CD4-positive, alpha-beta T cell (primary cell): ENCODE data around the gene ECEL1. TPM values are rescaled to one million over a fixed set of nuclear protein-coding genes. Genes with fewer than 3 reads are reported as not detected.

ENCODE experiments used
- ATAC-seq: fragments of 200-7000 bp; cut with Tn5 transposase; one replicate; pipeline ENCODE4 v1.10.0; 2022; ENCODE audit warnings: mild to moderate bottlenecking; ENCODE audit not compliant: poor library complexity
- CTCF ChIA-PET: fragments of 350-600 bp; sonication (Branson Sonifier 250); formaldehyde crosslinking; loops from one replicate; lab custom pipeline; 2021; ENCODE audit warnings: antibody characterized with exemption, inconsistent platforms; lab: Charles Lee
- POLR2A ChIA-PET: fragments of 350-600 bp; sonication (Branson Sonifier 250); formaldehyde crosslinking; loops from one replicate; lab custom pipeline; 2021; ENCODE audit warnings: antibody characterized with exemption, inconsistent platforms; lab: Charles Lee
- DNase-seq, 14 experiments: peaks; one replicate each; pipeline ENCODE4 v3.0.0-alpha.2; 2013 to 2020; ENCODE audit warnings: mixed read lengths in 2 of 14
- H3K27ac ChIP-seq, 2 donors: one replicate each; pipeline versions ENCODE4 v1.5.1 to v1.7.0; 2013; ENCODE audit warnings: low read length in 2 of 2, low read depth in 1 of 2, mild to moderate bottlenecking in 1 of 2
- H3K27me3 ChIP-seq, 2 experiments: 1 replicate in 1 of 2; 2 replicates in 1 of 2; pipeline versions ENCODE4 v1.6.1 to v1.7.0; 2013; ENCODE audit warnings: low read length in 2 of 2, control low read depth in 1 of 2, mild to moderate bottlenecking in 1 of 2, moderate library complexity in 1 of 2; ENCODE audit not compliant: insufficient read depth in 2 of 2, control insufficient read depth in 1 of 2
- H3K36me3 ChIP-seq: one replicate; pipeline ENCODE4 v1.6.1; 2013; ENCODE audit warnings: low read length, control low read depth; ENCODE audit not compliant: insufficient read depth
- H3K4me1 ChIP-seq: one replicate; pipeline ENCODE4 v1.6.1; 2013; ENCODE audit warnings: low read length, control low read depth; ENCODE audit not compliant: insufficient read depth
- H3K4me3 ChIP-seq: one replicate; pipeline ENCODE4 v1.5.1; 2013; ENCODE audit warnings: mild to moderate bottlenecking, low read length, moderate library complexity
- H3K9me3 ChIP-seq, 2 experiments: 1 replicate in 1 of 2; 2 replicates in 1 of 2; pipeline versions ENCODE4 v1.6.1 to v1.7.0; 2013; ENCODE audit warnings: low read length in 2 of 2, mild to moderate bottlenecking in 2 of 2, control low read depth in 1 of 2, moderate library complexity in 1 of 2; ENCODE audit not compliant: control insufficient read depth in 1 of 2, insufficient read depth in 1 of 2
- H3K27ac Mint-ChIP-seq: one replicate; pipeline ENCODE4 v1.8.0; 2020; ENCODE audit warnings: mixed read lengths
- H3K27me3 Mint-ChIP-seq: one replicate; pipeline ENCODE4 v1.8.0; 2021; ENCODE audit warnings: mixed read lengths
- H3K36me3 Mint-ChIP-seq: one replicate; pipeline ENCODE4 v1.8.0; 2021; ENCODE audit warnings: low read depth, mixed read lengths
- H3K4me1 Mint-ChIP-seq: one replicate; pipeline ENCODE4 v1.8.0; 2021; ENCODE audit warnings: low read depth, mixed read lengths
- H3K4me3 Mint-ChIP-seq: one replicate; pipeline ENCODE4 v1.8.0; 2020; ENCODE audit warnings: mild to moderate bottlenecking, mixed read lengths
- H3K9me3 Mint-ChIP-seq: one replicate; pipeline ENCODE4 v1.8.0; 2020; ENCODE audit warnings: mixed read lengths
- CTCF ChIP-seq: fragments of 200-600 bp; IDR thresholded peaks from one replicate; pipeline ENCODE4 v1.8.0; 2022; ENCODE audit warnings: antibody characterized with exemption, mild to moderate bottlenecking
- intact Hi-C, 2 experiments: fragments of 100-400 bp; cut with DNase I in 1 of 2; cut with micrococcal nuclease in 1 of 2; formaldehyde crosslinking; loops; one replicate each; pipeline versions ENCODE4 v1.15.1 to v1.9.0; 2023 to 2025; cut with DNase I, micrococcal nuclease
- total RNA-seq, 174 experiments: library from RNA in 2 of 174; stranded (reverse) in 2 of 174; gene quantifications; one replicate each; pipeline ENCODE4 v1.2.3 and lab custom pipeline; 2021 to 2026

The ECEL1 gene
- total RNA-seq, 2 experiments from 2014 or later: not detected

DNA sequence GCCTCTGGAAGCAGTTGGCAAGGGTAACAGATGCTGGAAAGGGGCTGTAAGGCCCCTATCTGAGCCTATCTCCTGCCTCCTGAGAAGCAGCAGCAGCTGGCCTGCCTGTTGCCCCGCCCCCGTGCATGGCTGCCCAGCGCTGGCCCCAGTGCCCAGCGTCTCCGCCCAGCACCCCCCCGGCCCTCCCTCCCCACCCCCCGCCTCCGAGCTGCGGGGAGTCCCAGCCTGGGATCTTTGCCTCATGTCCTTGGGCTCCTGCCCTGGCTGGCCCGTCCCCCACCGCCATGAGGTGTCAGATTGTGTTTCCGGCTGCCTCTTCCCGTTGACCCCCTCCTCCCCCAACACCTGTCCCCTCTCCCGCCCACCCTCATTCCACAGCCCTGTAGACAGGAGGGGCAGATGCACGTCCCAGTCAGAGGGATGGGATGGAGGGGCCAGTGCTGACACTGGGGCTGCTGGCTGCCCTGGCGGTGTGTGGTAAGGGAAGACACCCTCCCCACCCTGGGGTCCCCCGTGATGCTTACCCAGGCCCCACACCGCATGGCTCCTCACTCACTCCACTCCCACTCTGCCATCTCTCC is 38.2 kb upstream of the ECEL1 start, which contains the start of gene CHRND:
CHRND (plus strand) TSS at position 370 of the 581 bp plus-strand sequence; CDS start at position 426, 56 bp downstream.
- peaks cover 64% of the 10 kb centered on the region for H3K27me3 Mint-ChIP-seq
- CTCF ChIA-PET: no interaction called here

GRCh38 chr2:232525199-232525598 is 37.6 kb upstream of the ECEL1 start:
- no peak overlapping the region for H3K27ac ChIP-seq
- ChIA-PET POLR2A (no interaction called here), CTCF (no interaction called here)
- TF ChIP-seq CTCF: no peak
- DNase-seq (no peak), ATAC-seq (no peak)
- peaks cover 19% of the 10 kb centered on the region for H3K4me1 Mint-ChIP-seq
- H3K27me3 ChIP-seq: peaks cover 39 to 60% of the 10 kb centered on the region in 2 experiments
- no peak overlapping the region for H3K4me3 ChIP-seq
- H3K9me3 ChIP-seq: peaks cover 0 to 21% of the 10 kb centered on the region in 2 experiments
- no peaks in the 10 kb centered on the region for H3K9me3 Mint-ChIP-seq
- peaks cover 65% of the 10 kb centered on the region for H3K27me3 Mint-ChIP-seq
- no peak overlapping the region for H3K4me3 Mint-ChIP-seq
- no peaks in the 10 kb centered on the region for H3K36me3 Mint-ChIP-seq
- intact Hi-C loops: loop anchor here in 1 of 2 experiments (10.0 kb wide), 1 partner anchor 600 kb away; the partner anchor contains the start of gene NPPC
- H3K4me1 ChIP-seq: peaks cover 40% of the 10 kb centered on the region
- no peak overlapping the region for H3K27ac Mint-ChIP-seq
- H3K36me3 ChIP-seq: no peaks in the 10 kb centered on the region

More for the DNA sequence above, 38.2 kb upstream of the ECEL1 start, which contains the start of gene CHRND:
- Histone ChIP-seq H3K9me3 (peaks cover 0 to 21% of the 10 kb centered on the region in 2 experiments), H3K4me3 (no peak within 1 kb of the TSS), H3K36me3 (no peaks in the 10 kb centered on the region), H3K27me3 (peaks cover 35 to 58% of the 10 kb centered on the region in 2 experiments), H3K4me1 (peaks cover 40% of the 10 kb centered on the region), H3K27ac (no peak within 1 kb of the TSS)
- Mint-ChIP-seq H3K9me3 (no peaks in the 10 kb centered on the region), H3K4me1 (peaks cover 19% of the 10 kb centered on the region), H3K27ac (no peak within 1 kb of the TSS), H3K36me3 (no peaks in the 10 kb centered on the region), H3K4me3 (no peak within 1 kb of the TSS)
- TF ChIP-seq CTCF: no peak
- intact Hi-C loops: loop anchor here in 1 of 2 experiments (10.0 kb wide), 1 partner anchor 601 kb away; the partner anchor contains the start of gene NPPC
- DNase-seq (no peak), ATAC-seq (no peak)
- POLR2A ChIA-PET: no interaction called here

DNA sequence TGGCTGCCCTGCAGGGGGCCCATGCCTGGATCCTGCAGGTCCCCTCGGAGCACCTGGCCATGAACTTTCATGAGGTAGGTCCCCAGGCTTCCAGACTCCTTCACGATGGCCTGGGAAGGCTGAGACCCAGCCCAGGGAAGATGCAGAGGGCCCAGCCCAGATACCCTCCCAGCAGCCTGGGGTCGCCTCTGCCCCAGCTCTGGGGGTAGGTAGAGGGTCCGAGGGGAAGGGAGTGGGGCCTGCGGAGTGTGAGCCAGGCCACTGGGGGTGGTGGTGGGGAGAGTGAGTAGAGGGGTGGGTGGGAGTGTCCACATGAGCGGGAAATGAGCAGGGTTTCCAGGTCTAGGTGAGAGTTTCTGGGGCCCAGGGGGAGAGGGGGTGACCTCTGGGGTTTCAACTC is 37.1 kb upstream of the ECEL1 start:
- ATAC-seq: no peak
- H3K27me3 Mint-ChIP-seq: peaks cover 65% of the 10 kb centered on the region
- intact Hi-C loops: loop anchor here (5.0 to 10.0 kb wide), 3 partner anchors 87 to 617 kb away; partner anchors contain the start of gene NPPC (in 1 of the 2)

More for the DNA sequence above, 37.1 kb upstream of the ECEL1 start:
- DNase-seq: no peak
- no peak overlapping the region for H3K4me3 Mint-ChIP-seq
- no peak overlapping the region for H3K27ac Mint-ChIP-seq
- TF ChIP-seq CTCF: no peak
- no peaks in the 10 kb centered on the region for H3K9me3 Mint-ChIP-seq
- H3K36me3 Mint-ChIP-seq: no peaks in the 10 kb centered on the region
- Histone ChIP-seq H3K27me3 (peaks cover 40 to 60% of the 10 kb centered on the region in 2 experiments), H3K4me3 (no peak overlapping the region), H3K36me3 (no peaks in the 10 kb centered on the region), H3K9me3 (peaks cover 0 to 21% of the 10 kb centered on the region in 2 experiments), H3K4me1 (peaks cover 40% of the 10 kb centered on the region), H3K27ac (no peak overlapping the region)
- ChIA-PET POLR2A (no interaction called here), CTCF (no interaction called here)
- H3K4me1 Mint-ChIP-seq: peaks cover 19% of the 10 kb centered on the region
